Calu3 (cell line): ENCODE measurements around the gene MOCOS. TPM values are rescaled to one million over a fixed set of nuclear protein-coding genes. Genes with fewer than 3 reads are reported as not detected.

Source experiments
- BruUV-seq: library from RNA; stranded (reverse); fragments of 400-500 nt; replicated peaks from 2 replicates; lab custom pipeline; 2021; lab: Mats Ljungman, UMichigan
- CTCF ChIA-PET: fragments of 300-600 bp; sonication (Branson Sonifier 250); formaldehyde crosslinking; loops from one replicate; lab custom pipeline; 2022; ENCODE audit warnings: antibody characterized with exemption; lab: Charles Lee
- DNase-seq: peaks from one replicate; pipeline ENCODE4 v3.0.0; 2022
- H3K27ac Mint-ChIP-seq: one replicate; pipeline ENCODE4 v1.8.0; 2022; ENCODE audit warnings: mixed read lengths; ENCODE audit not compliant: unreplicated experiment
- H3K27me3 Mint-ChIP-seq: one replicate; pipeline ENCODE4 v1.8.0; 2022; ENCODE audit warnings: mixed read lengths; ENCODE audit not compliant: unreplicated experiment
- H3K36me3 Mint-ChIP-seq: one replicate; pipeline ENCODE4 v1.8.0; 2022; ENCODE audit warnings: mild to moderate bottlenecking, moderate library complexity, mixed read lengths; ENCODE audit not compliant: insufficient read depth, unreplicated experiment
- H3K4me1 Mint-ChIP-seq: one replicate; pipeline ENCODE4 v1.8.0; 2022; ENCODE audit warnings: mild to moderate bottlenecking, low read depth, mixed read lengths; ENCODE audit not compliant: unreplicated experiment
- H3K4me3 Mint-ChIP-seq: one replicate; pipeline ENCODE4 v1.8.0; 2022; ENCODE audit warnings: mild to moderate bottlenecking, low read depth, moderate library complexity, mixed read lengths; ENCODE audit not compliant: unreplicated experiment
- H3K9me3 Mint-ChIP-seq: one replicate; pipeline ENCODE4 v1.8.0; 2022; ENCODE audit warnings: low read depth, mixed read lengths; ENCODE audit not compliant: unreplicated experiment
- CTCF ChIP-seq: fragments of 200-600 bp; IDR thresholded peaks from one replicate; pipeline ENCODE4 v1.8.0; 2022; ENCODE audit warnings: antibody characterized with exemption; ENCODE audit not compliant: unreplicated experiment
- intact Hi-C: fragments of 100-400 bp; cut with micrococcal nuclease; formaldehyde crosslinking; loops from one replicate; pipeline ENCODE4 v1.10.0; 2022; ENCODE audit not compliant: unreplicated experiment
- total RNA-seq: library from RNA; stranded (reverse); gene quantifications from 2 replicates; pipeline ENCODE4 v1.2.3, GENCODE V29; 2022

Gene MOCOS
- total RNA-seq, 1 experiment from 2014 or later: 24.5 TPM

GRCh38 chr18:36187826-36188721 is 777 bp downstream of the MOCOS start:
- Mint-ChIP-seq H3K27ac (peak overlapping the region; percentile 58), H3K27me3 (no peaks in the 10 kb centered on the region), H3K4me1 (peaks cover 34% of the 10 kb centered on the region), H3K4me3 (peak overlapping the region; percentile 91), H3K9me3 (no peaks in the 10 kb centered on the region), H3K36me3 (peaks cover 46% of the 10 kb centered on the region)
- BruUV-seq: no TSS peak
- CTCF ChIA-PET: interaction anchor here (0.9 kb wide), 1 partner anchor 9 kb away, joined by 3 read pairs; no protein-coding TSS in a partner anchor
- peak; percentile 70 for DNase-seq
- TF ChIP-seq CTCF: no peak
- intact Hi-C loops: no loop called here

DNA sequence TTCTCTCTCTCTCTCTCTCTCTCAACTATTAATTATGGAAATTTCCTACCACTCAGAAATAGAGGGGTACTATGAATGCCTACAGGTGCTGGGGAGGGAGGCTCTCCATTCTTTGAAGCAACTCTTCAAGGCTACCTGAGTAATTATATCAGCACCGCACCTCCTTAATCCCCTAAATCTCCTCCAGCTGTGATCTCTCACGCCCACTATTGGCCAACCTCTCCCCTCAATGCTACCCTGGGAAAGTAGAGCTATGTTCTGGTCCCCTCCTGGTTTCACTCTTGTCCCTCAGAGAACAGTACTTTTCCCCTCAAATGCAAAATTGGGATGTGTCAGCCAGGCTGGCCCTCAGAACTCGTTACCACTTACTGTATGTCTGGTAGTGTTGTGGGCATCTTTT is 1.6 kb downstream of the MOCOS start:
- Mint-ChIP-seq H3K36me3 (peaks cover 46% of the 10 kb centered on the region), H3K27me3 (no peaks in the 10 kb centered on the region), H3K4me1 (peaks cover 26% of the 10 kb centered on the region)

GRCh38 chr18:36189486-36189885 is 2.2 kb downstream of the MOCOS start:
- no peak for DNase-seq
- H3K9me3 Mint-ChIP-seq: no peaks in the 10 kb centered on the region
- CTCF ChIA-PET: interaction anchor here (1.0 to 1.1 kb wide), 2 partner anchors 9 to 286 kb away, joined by 3 read pairs; no protein-coding TSS in a partner anchor
- no peaks in the 10 kb centered on the region for H3K27me3 Mint-ChIP-seq
- H3K4me3 Mint-ChIP-seq: peak overlapping the region; percentile 91
- peaks cover 26% of the 10 kb centered on the region for H3K4me1 Mint-ChIP-seq
- H3K36me3 Mint-ChIP-seq: peaks cover 46% of the 10 kb centered on the region
- TF ChIP-seq CTCF: no peak
- BruUV-seq: no TSS peak
- H3K27ac Mint-ChIP-seq: peak overlapping the region; percentile 58
- intact Hi-C loops: no loop called here

More for the DNA sequence above, 1.6 kb downstream of the MOCOS start:
- Mint-ChIP-seq H3K27ac (peak overlapping the region; percentile 58), H3K9me3 (no peaks in the 10 kb centered on the region), H3K4me3 (peak overlapping the region; percentile 91)
- CTCF ChIA-PET: interaction anchor here (0.9 to 1.0 kb wide), 2 partner anchors 8 to 285 kb away, joined by 3 read pairs; no protein-coding TSS in a partner anchor
- peak; percentile 12 for DNase-seq
- no TSS peak for BruUV-seq
- intact Hi-C loops: no loop called here
- TF ChIP-seq CTCF: no peak

DNA sequence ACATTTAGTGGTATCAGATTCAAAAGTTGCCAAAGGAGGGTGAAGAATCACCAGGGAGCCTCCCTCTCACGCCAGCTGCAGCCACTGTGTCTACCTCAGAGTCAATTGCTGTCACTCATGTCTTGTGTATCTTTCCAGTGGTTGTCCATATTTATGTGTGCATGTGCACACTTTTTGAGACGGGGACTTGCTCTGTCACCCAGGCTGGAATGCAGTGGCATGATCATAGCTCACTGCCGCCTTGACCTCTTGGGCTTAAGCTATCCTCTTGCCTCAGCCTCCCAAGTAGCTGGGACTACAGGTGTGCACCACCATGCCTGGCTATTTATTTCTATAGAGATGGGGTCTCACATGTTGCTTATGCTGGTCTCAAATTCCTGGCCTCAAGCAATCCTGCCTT is 4.0 kb downstream of the MOCOS start:
- H3K9me3 Mint-ChIP-seq: no peaks in the 10 kb centered on the region
- no peaks in the 10 kb centered on the region for H3K27me3 Mint-ChIP-seq
- no TSS peak for BruUV-seq
- CTCF ChIA-PET: interaction anchor here (0.6 kb wide), 1 partner anchor 1362 kb away, joined by 3 read pairs; no protein-coding TSS in a partner anchor
- no peak overlapping the region for H3K27ac Mint-ChIP-seq
- TF ChIP-seq CTCF: no peak
- H3K36me3 Mint-ChIP-seq: peaks cover 55% of the 10 kb centered on the region
- H3K4me3 Mint-ChIP-seq: no peak overlapping the region
- peaks cover 26% of the 10 kb centered on the region for H3K4me1 Mint-ChIP-seq
- no peak for DNase-seq
- intact Hi-C loops: no loop called here
